GM10248 (cell line): ENCODE measurements around the gene CDK9.

ENCODE experiments used
- CTCF ChIA-PET: fragments of 300-600 bp; sonication (Branson Sonifier 250); formaldehyde crosslinking; extraction: SDS; loops from one replicate; lab custom pipeline; 2021; ENCODE audit warnings: antibody characterized with exemption; lab: Yijun Ruan, JAX
- POLR2A ChIA-PET: fragments of 350-650 bp; sonication (Branson Sonifier 250); formaldehyde crosslinking; extraction: SDS; loops from one replicate; lab custom pipeline; 2020; ENCODE audit warnings: antibody characterized with exemption; lab: Yijun Ruan, JAX
- DNase-seq: peaks from one replicate; pipeline ENCODE4 v3.0.0; 2012; ENCODE audit errors: extremely low spot score
- CTCF ChIP-seq: IDR thresholded peaks from 2 replicates; pipeline ENCODE4 v1.5.1; 2012; ENCODE audit warnings: mild to moderate bottlenecking, low read depth; ENCODE audit errors: extremely low read depth, missing control alignments, control extremely low read depth

The CDK9 gene

GRCh38 chr9:127809002-127809539 lies 23.2 kb downstream of the CDK9 start:
- POLR2A ChIA-PET, result interaction anchor here (0.6 kb wide), 2 partner anchors 41 to 937 kb away, joined by 4 to 7 read pairs; no protein-coding TSS in a partner anchor
- CTCF ChIA-PET, result interaction anchor here (1.0 to 1.2 kb wide), 2 partner anchors 9 to 60 kb away, joined by 3 to 6 read pairs; no protein-coding TSS in a partner anchor
- no peak for TF ChIP-seq CTCF
- no peak for DNase-seq

- ChIA-PET POLR2A (interaction anchor here (0.6 kb wide), 2 partner anchors 40 to 937 kb away, joined by 4 to 7 read pairs; no protein-coding TSS in a partner anchor), CTCF (interaction anchor here (1.0 kb wide), 1 partner anchor 9 kb away, joined by 3 read pairs; no protein-coding TSS in a partner anchor)
- peak; percentile 68 for DNase-seq
- TF ChIP-seq CTCF, result no peak
These were observed 23.9 kb downstream of the CDK9 start for GRCh38 chr9:127809540-127810377.

GRCh38 chr9:127810378-127811187 lies 24.7 kb downstream of the CDK9 start:
- CTCF ChIA-PET, result no interaction called here
- no peak for DNase-seq
- POLR2A ChIA-PET, result no interaction called here
- no peak for TF ChIP-seq CTCF

- TF ChIP-seq CTCF, result no peak
- DNase-seq, result no peak
- ChIA-PET POLR2A (interaction anchor here (0.7 kb wide), 1 partner anchor 75 kb away, joined by 5 read pairs; no protein-coding TSS in a partner anchor), CTCF (interaction anchor here (0.9 to 1.4 kb wide), 2 partner anchors 42 to 223 kb away, joined by 3 read pairs; partner anchors contain the start of gene ENG)
These were observed 26.2 kb downstream of the CDK9 start for GRCh38 chr9:127812011-127812410.

GRCh38 chr9:127812936-127813675 lies 27.3 kb downstream of the CDK9 start:
- ChIA-PET POLR2A (no interaction called here), CTCF (interaction anchor here (0.9 to 1.6 kb wide), 5 partner anchors 11 to 222 kb away, joined by 3 to 4 read pairs (median 3); partner anchors contain the start of genes ENG and TOR2A)
- no peak for DNase-seq
- TF ChIP-seq CTCF, result no peak
